Testis (tissue), 2 donors: Measurements from ENCODE around the gene LTBP1.

ENCODE experiments used
- POLR2A ChIP-seq: fragments of 450-650 bp; IDR thresholded peaks from one replicate; pipeline ENCODE4 v1.6.1; 2017; ENCODE audit warnings: antibody characterized with exemption, mild to moderate bottlenecking, moderate library complexity
- TF ChIP-seq, protein P1 (sequence below), 3 experiments: fragments of 450-650 bp in 2 of 3; fragments of 200-600 bp in 1 of 3; sonication (generic) in 1 of 3; IDR thresholded peaks; one replicate each; pipeline ENCODE4 v1.5.1; 2016 to 2019; ENCODE audit warnings: antibody characterized with exemption in 3 of 3, mild to moderate bottlenecking in 2 of 3, moderate library complexity in 1 of 3

DNA sequence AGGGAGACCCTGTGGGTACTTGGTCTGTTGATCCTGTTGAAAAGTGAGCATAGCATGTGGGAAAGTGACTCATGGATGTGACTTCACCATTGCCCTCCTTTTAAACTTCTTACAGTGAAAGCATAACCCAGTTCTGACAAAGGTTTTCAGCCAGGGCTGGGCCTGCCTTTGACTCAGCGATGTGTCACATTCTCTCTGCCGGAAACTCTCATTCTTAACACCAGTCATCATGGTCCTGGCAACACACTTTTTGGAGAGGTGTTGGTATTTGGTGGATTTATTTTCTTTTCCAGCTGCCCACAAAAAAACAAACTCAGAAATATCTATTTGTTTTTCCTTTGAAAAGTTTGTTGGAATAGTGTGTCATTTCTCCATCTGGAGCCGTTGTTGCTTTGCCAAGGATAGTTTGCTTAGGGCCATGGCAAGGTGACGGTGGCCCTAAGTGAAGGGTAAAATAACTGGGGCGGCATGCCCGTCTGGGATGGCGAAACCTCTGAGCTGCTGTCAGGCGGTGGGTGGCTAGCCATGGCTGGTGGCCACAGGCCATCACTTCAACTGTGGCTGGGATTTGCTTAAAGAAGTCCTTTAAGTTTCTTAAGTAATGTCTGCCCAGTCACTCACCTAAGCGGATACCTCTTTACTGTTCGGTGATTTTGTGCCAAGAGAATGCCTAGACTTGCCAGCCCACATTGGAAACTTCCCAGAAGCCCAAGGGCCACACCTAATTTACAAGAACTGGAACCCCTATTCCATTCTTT lies 123.3 kb downstream of the LTBP1 start:
- TF ChIP-seq, protein P1, sequence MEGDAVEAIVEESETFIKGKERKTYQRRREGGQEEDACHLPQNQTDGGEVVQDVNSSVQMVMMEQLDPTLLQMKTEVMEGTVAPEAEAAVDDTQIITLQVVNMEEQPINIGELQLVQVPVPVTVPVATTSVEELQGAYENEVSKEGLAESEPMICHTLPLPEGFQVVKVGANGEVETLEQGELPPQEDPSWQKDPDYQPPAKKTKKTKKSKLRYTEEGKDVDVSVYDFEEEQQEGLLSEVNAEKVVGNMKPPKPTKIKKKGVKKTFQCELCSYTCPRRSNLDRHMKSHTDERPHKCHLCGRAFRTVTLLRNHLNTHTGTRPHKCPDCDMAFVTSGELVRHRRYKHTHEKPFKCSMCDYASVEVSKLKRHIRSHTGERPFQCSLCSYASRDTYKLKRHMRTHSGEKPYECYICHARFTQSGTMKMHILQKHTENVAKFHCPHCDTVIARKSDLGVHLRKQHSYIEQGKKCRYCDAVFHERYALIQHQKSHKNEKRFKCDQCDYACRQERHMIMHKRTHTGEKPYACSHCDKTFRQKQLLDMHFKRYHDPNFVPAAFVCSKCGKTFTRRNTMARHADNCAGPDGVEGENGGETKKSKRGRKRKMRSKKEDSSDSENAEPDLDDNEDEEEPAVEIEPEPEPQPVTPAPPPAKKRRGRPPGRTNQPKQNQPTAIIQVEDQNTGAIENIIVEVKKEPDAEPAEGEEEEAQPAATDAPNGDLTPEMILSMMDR (IDR thresholded peaks at IDR 0.05), result no peak
- TF ChIP-seq POLR2A, result no peak
